GM12864 (cell line): ENCODE results near the gene PTPRG.
A peak's percentile ranks its signal among the peaks of the same experiment; 100 is the strongest.

ENCODE experiments used
- DNase-seq: peaks from one replicate; pipeline ENCODE4 v3.0.0-alpha.2; 2011; ENCODE audit warnings: low read depth
- H3K4me3 ChIP-seq: 2 replicates; pipeline ENCODE4 v1.5.1; 2011; ENCODE audit warnings: mild to moderate bottlenecking, low read depth, low read length, control low read depth
- TF ChIP-seq, protein P1 (sequence below): IDR thresholded peaks from 2 replicates; pipeline ENCODE4 v1.5.1; 2011; ENCODE audit warnings: low read depth, mild to moderate bottlenecking, moderate library complexity, low read length, control low read depth, inconsistent platforms; ENCODE audit errors: missing control alignments

The PTPRG gene

DNA sequence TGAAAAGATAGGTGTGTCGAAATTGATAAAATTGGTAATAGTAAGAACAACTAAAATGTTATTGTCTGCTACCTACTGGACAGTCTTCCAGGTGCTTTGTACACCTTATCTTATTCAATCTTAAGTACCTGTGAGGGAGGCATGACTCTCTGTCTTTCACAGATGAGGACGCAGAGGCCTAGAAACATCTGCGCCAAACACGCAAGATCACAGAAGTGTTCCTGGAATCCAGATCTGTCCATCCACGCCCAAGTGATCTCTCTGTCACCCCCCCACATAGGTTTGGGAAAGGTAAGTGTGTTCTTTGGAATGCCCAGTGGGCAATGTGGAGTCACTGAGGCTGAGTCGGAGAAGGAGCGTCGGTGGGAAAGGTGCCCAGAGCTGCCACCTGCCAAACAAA, 34.4 kb upstream of the PTPRG start:
- TF ChIP-seq, protein P1, sequence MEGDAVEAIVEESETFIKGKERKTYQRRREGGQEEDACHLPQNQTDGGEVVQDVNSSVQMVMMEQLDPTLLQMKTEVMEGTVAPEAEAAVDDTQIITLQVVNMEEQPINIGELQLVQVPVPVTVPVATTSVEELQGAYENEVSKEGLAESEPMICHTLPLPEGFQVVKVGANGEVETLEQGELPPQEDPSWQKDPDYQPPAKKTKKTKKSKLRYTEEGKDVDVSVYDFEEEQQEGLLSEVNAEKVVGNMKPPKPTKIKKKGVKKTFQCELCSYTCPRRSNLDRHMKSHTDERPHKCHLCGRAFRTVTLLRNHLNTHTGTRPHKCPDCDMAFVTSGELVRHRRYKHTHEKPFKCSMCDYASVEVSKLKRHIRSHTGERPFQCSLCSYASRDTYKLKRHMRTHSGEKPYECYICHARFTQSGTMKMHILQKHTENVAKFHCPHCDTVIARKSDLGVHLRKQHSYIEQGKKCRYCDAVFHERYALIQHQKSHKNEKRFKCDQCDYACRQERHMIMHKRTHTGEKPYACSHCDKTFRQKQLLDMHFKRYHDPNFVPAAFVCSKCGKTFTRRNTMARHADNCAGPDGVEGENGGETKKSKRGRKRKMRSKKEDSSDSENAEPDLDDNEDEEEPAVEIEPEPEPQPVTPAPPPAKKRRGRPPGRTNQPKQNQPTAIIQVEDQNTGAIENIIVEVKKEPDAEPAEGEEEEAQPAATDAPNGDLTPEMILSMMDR, result no peak
- DNase-seq, result no peak
- H3K4me3 ChIP-seq, result no peak overlapping the region

DNA sequence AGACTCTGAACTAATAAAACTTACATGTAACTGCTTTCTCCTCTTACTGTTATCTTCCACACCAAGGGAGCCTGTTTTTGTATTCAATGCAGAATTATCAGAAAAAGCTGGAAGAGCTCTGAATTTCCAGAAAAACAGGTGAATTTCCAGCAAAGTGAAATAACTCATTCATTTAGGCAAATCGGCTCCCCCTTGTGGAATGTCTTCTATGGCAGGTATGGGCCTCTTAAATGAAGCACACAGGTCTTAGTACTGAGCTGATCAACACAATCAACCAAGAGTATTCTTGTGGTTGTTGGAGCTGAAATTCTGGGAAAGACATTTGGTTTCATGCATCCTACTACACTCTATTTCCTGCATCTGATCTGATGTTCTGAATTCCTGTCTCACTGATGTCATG, 31.0 kb upstream of the PTPRG start:
- no peak overlapping the region for H3K4me3 ChIP-seq
- TF ChIP-seq, protein P1, result peak; percentile 54
- DNase-seq, result no peak

DNA sequence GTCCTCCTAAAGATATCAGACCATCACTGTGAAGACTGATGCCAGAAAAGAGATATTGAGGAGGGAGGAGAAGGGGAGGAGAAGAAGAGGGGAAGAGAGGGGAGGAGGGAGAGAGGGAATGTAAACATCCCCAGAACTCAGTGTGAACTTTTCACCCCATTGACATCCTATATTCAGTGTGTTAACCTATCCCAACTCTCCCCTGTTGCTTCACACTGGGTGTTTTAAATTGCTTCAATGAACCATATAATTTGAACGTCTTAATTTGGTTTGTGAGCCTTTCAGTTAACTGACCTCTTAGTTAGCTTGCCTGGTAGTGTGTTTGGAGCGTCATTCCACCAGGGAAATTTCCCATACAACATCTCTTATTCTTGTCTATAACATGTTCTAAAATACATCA, 29.8 kb upstream of the PTPRG start:
- TF ChIP-seq, protein P1, result no peak
- DNase-seq, result no peak
- no peak overlapping the region for H3K4me3 ChIP-seq

DNA sequence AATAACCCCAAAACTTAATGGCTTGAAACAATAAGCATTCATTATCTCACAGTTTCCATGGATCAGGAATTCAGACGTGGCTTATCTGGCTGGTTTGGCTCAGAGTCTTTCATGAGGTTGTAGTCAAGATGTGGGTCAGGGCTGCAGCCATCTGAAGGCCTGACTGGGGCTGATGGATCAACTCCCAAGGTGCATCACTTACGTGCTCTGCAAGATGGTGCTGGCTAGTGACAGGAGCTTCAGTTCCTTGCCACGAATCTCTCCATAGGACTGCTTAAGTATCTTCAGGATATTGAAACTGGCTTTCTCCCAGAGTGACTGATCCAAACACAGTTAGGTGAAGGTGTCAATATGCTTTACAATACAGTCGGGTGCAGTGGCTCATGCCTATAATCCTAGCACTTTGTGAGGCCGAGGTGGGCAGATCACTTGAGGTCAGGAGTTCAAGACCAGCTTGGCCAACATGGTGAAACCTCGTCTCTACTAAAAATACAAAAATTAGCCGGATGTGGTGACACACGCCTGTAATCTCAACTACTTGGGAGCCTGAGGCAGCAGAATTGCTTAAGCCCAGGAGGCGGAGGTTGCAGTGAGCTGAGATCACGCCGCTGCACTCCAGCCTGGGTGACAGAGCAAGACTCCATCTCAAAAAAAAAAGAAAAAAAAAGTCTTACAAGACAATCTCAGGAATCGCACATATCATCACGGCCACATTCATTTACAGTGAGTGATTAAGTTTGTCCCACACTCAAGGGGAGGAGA, 28.5 kb upstream of the PTPRG start:
- no peak overlapping the region for H3K4me3 ChIP-seq
- TF ChIP-seq, protein P1, result no peak
- no peak for DNase-seq

DNA sequence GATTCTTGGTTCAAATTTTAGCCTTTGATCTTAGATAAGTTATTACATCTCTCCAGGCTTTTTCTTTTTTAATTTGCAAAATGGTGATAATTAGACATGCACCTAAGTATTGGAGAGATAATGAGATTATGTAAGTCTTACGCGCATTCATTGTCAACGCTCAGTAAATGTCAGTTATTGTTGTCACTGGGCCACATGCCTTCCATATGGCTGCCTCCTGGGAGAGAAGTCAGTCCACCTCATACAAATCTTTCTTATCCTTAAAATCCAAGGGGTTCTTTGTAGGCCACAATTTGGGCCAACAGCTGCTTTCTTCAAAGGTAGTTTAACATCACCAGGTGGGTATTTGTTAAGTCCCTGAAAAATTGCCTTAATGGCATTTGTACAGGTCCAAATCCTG, 25.5 kb upstream of the PTPRG start:
- TF ChIP-seq, protein P1, result no peak
- DNase-seq, result no peak
- H3K4me3 ChIP-seq, result no peak overlapping the region

DNA sequence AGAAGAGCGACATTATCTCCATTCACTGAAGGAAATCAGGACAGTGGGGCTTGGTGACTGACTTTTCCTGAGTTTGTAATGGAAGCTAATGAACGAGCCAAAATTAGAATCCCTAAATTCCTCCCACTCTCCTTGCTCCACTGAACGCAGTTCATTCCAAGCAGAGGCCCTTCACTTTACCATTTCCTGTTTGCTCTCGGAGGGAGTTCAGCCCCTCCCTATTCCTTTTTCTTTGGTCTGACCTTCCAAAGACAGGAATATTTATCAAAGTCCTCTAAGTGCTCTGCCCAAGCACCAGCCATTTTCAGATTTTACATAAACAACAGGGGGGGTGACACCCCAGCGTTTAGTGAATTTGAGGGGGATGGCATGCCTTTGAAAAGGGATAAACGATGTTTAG, 24.0 kb upstream of the PTPRG start:
- no peak overlapping the region for H3K4me3 ChIP-seq
- DNase-seq, result no peak
- TF ChIP-seq, protein P1, result no peak

DNA sequence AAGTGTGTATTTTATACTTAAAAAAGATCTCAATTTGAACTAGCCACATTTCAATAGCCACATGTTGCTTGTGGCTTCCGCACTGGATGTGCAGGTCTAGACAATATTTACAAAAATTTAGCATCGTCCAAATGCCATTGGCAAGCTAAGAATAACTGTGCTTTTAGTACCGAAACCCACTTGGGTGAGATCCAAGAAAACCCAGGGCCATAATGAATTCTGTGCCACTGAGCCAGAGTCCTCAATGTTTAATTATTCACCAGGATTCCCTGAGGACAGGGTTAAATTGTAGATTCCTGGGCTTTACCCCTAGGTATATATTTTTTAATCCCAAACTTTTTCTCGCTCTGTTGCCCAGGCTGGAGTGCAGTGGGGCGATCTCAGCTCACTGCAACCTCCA, 22.9 kb upstream of the PTPRG start:
- TF ChIP-seq, protein P1, result no peak
- DNase-seq, result no peak
- H3K4me3 ChIP-seq, result no peak overlapping the region
